HG03558 (cell line): ENCODE results near the gene DIS3L2.
A peak's percentile ranks its signal among the peaks of the same experiment; 100 is the strongest.
"Not testable (repeated sequence)": the region's sequence is repeated elsewhere in the genome, so short reads cannot be mapped to it uniquely, and the experiment has no call there.

ENCODE experiments used
- ATAC-seq: cut with Tn5 transposase; IDR thresholded peaks from one replicate; pipeline ENCODE4 v1.9.1; 2021; ENCODE audit warnings: moderate number of reproducible peaks; ENCODE audit not compliant: unreplicated experiment; ENCODE audit errors: extremely low read depth

The DIS3L2 gene

GRCh38 chr2:232310121-232310520, 348.6 kb downstream of the DIS3L2 start:
- no peak for ATAC-seq

GRCh38 chr2:232310696-232311095, 349.2 kb downstream of the DIS3L2 start:
- ATAC-seq, result no peak

- ATAC-seq, result not testable (repeated sequence)
Observed at GRCh38 chr2:232313645-232314044, 352.1 kb downstream of the DIS3L2 start.

DNA sequence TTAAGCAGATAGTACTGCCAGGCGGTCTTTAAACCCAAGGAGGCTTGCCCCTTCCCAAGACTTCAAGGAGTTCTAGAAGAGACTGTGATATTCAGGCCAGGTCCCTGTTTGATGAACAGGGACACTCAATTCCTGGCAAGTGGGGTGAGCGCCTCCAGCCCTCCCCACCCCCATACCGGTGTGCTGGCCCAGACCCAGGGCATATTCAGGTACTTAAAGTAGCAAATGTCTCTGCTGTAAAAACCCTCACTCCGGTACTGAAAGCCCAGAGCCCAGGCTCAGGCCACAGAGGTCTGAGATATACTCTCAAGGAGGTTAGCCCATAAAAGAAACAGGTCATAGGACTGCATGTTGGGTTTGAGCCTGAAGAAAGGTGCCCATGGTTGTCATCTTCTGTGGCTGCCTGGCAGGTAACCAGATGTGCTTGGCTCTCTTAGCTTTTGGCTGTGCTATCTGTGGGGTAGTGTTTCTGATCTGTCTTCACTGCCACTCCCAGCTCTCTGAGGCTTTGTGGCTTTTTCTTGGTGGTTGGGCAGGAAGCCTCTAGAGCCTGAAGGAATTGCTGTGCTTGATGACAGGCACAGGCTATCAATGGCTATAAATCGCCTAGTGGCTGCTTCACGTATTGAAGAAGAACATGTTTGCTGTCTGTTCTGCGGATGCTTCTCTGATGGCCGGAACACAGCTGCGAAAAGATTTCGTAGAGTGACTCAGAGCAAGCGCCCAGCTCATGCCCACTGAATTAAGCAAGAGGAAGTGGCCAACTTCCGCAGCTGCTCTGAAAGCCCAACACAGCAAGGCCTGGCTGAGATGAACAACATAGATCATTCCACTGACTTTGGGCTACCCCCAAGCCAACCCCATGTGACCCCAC, 353.8 kb downstream of the DIS3L2 start:
- ATAC-seq, result peak; percentile 67

DNA sequence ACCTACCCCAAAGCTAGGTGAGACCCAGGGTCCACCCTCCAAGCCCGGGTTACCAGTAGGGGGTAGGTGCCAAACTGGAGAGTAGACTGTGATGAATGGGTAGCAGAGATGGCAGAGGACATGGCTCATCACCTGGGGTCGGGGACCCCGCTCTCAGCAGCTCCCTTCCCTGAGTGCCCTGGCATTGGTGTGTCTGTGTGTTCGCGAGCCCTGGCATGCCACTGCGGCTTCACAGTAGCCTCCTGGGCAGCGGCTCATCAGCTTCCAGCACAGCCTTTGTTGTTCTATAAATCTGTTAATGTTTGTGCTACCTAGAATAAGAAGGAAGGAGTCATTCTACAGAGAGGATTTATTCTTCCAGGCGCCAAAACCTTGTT, 354.4 kb downstream of the DIS3L2 start:
- no peak for ATAC-seq

DNA sequence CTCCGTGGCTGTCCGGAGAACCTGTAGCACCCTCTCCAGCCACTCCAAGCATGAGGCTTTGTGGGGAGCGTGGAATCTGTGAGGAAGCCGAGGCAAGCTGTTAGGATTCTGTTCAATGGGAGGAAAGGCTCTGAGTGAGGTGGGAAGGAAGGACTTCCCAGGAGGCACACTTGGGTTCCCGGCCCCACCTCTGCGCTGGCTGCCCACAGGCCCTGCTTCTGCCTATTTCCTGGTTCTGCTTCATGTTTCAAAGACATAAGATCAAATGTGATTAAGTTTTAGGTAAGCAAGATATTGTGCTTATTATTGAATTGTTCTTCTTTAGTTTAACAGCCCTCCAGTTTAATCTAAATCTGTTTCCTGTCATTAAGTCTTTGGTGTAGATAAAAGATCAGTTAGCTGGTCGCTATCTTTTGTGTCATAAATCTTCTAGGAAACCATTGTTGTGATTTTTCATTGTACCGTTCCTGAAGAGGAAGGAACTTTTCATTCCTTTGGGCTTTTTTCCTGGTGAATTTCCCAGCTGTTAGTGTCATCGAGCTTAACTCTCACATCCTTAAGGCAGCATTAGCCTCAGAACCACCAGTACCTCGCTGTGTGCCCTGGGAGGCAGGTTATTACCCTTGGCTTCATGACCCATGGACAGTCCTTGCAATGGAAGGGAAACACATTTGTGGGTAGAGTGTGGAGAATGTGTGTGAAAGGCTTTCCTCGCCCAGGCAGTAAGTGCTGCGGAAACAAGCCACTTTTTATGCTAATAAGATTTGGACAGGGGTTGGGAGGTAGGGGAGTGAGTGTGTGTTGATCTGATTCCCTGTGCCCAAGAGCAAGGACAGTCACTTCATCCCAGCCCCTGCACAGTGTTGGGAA, 355.2 kb downstream of the DIS3L2 start:
- no peak for ATAC-seq

DNA sequence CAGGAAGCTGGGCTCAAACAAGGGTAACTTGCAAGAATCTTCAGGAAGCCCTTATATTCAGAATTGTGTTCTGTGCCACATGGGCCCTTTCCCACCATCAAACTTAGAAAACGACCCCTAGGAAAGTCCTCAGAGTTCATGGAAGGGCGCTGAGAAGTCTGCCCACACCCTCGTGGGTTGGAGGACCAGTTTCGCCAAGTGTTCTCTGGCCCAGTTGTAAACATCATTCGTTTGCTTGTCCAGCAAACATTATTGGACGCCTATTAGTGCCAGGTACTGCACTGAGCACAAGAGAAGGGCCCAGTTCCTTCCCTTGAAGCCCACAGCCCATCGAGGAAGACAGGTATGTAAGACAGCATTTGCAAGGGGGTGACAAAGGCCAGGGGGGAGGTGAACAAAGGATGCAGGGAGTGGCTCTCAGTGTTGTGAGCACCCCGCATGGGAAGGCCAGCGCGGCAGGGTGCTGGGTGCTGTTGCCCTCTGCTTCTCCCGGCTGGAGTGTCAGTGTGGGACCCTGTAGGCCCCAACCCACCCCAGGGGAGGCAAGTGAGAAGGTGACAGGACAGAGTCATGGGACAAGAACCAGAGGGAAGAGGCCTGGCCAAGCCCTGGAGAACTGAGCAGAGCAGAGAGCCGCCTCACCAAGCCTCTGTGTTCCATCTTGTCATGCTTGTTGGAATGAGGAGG, 356.8 kb downstream of the DIS3L2 start:
- no peak for ATAC-seq

DNA sequence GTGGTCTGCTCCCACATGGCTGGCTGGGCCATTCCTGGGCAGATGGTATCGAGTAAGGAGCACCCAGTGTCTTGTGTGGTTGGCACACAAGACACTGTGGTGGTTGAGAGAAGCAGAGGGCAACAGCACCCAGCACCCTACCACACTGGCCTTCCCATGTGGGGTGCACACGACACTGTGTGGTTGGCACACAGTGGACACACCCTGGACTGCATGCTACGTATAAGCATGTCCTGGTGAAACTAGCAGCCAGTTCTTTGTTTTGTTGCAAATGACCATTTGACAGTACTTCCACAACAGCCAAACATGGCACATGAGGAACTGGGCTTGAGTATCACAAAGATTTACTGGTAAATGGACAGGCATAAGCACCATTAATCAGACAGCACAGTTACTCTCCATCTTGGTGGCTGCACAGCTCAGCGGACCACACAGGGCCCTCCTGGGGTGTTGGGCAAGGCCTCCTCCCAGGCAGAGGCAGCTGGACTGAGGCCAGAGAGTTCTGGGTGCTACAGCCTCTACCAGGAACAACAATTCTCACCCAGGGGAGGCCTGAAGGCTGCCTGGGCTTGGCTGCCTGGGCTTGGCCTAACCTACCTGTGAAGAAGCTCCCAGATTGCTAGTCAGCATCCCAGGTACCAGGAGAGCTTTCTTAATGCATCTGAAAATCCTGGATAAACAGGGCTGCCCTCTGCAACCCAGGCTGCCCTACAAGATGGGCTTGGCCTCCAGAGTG, 357.7 kb downstream of the DIS3L2 start:
- ATAC-seq, result no peak

- no peak for ATAC-seq
Observed at GRCh38 chr2:232319803-232320442, 358.4 kb downstream of the DIS3L2 start.

DNA sequence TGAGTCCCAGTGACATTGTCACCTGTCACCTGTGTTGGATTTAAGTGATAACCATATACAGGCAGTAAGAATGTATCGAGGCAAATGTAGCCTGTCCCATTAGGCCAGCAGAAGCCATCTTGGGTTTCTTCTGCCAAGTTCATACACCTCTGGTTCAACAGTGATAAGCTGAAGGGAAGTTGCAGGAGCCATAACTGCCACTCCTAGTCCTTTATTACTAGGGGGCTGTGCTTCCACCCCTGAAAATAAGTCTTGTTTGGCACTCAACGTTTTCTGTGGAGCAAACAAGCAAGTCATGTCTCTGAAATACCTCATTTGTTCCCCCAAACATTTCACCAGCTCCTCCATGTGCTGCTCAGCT, 358.9 kb downstream of the DIS3L2 start:
- ATAC-seq, result no peak

DNA sequence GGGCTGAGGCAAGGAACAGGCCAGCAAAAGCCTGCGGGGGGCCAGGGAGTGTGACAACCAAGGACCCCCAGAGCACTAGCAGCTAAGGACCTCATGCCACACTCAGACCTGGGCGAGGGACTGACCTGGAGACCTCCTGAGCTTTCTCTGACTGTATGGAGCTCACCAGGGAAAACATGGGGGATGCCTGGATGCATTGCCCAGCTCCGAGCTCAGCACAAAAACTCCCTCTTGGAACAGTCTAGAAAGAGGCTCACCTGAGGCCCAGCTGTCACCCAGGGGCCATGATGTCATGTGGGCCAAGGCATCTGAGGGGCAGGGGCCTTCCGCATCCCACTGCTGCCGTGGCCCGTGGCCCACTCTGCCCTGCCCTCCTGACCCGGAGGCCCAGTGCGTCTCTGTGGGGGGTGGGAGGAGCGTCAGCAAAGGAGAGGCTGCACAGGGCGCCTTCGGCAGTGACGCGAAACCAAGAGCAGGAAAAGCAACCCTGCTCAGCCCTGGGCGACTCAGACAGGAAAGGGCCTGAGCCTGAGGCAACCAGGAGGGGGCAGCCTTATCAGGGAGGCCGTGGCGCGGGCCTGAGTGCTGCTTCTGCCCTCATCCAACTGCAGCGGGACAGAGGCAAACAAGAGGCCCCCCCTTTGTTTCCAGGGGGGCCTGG, 359.8 kb downstream of the DIS3L2 start:
- ATAC-seq, result no peak

GRCh38 chr2:232321817-232322559, 360.5 kb downstream of the DIS3L2 start:
- no peak for ATAC-seq

GRCh38 chr2:232322560-232323327, 361.2 kb downstream of the DIS3L2 start:
- no peak for ATAC-seq

DNA sequence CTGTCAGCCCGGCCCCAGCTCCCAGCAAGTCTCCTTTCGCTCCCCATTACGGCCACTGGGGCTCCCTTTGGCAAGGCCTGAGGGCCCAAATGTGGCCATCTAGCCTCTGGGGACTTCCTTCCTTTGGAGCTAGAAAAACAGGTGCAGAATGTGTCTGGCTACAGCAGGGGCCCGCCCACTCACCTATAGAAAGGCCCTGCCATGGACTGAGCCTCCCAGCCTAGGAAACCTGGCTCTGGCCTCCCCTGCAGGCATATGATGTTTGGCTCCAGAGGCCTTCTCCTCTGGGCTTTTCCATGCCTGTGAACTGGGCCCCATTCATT, 361.8 kb downstream of the DIS3L2 start:
- no peak for ATAC-seq

- ATAC-seq, result not testable (repeated sequence)
Observed at GRCh38 chr2:232323967-232324366, 362.5 kb downstream of the DIS3L2 start.

DNA sequence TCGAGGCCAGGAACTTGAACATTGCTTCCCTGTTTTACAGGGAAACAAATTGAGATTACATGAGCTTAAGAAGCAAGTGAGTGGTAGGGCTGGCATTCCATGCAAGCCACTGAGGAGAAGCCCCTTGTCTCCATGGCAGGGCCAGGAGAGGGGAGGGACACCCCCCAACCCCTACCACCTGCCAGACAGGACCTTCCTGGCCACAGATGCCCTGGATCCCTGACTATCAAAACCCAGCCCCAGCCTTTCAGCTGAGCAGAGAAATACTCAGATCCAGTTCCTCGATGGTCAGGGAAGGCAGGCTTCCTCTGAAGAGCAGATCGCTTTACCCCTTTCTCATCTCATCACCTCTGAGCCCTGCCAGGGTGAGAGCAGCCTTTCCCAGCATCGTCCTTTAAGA, 363.3 kb downstream of the DIS3L2 start:
- no peak for ATAC-seq

DNA sequence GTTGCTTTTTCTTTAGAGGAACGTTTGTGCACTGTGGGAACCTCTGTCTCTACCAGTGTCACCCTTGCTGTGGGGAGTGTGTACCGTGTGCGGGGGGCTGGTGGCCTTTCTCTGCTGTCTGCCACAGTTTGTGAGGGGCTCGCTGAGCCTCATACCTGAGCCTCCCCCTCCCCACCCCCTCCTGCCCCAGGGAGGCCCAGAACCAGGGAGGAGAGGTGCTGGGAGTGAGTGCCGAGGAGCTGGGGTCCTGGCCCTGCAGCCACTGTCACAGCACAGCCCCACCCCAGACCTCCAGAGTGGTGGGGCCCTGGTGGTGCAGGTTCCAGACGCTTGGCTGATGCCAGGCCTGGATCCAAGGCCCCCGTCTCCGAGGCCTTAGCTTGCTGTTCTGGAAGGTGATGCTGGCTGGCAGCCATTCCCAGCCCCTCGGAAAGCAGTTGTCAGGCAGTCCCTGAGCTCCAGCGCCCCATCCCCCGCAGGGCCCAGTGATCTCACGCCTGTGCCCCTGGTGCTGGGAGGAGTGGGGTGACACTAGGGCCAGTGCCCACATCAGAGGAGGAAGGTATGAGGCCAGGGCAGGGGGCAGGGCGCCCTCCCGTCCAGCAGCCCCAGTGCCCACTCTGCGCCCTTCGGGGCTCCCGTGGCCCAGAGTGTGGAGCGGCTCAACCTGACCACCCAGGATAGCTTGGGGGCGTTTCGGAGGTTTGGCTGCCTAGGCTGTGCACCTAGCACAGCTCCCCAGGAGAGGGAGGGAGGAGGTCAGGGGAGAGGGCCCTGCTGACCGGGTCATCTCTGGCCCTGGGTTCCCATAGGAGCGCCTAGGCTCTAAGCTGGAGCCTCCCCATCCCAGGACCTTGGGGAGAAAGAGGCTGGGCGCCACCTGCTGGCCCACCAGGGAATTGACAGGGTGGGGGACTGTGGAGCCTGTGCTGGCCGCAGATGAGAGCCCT, 364.1 kb downstream of the DIS3L2 start:
- no peak for ATAC-seq
